Lung (tissue), 12 donors: ENCODE measurements around the gene VPS37B. TPM values are rescaled to one million over a fixed set of nuclear protein-coding genes. Genes with fewer than 3 reads are reported as not detected.

Source experiments
- ATAC-seq: fragments of 200-7000 bp; cut with Tn5 transposase; one replicate; pipeline ENCODE4 v1.9.1; 2020; ENCODE audit warnings: moderate number of reproducible peaks; ENCODE audit not compliant: insufficient read depth, low FRiP score
- DNase-seq, 3 donors: peaks; one replicate each; pipeline ENCODE4 v3.0.0-alpha.2; 2013 to 2017
- H3K27ac ChIP-seq, 2 donors: one replicate each; pipeline ENCODE4 v1.5.1; 2013; ENCODE audit warnings: mild to moderate bottlenecking in 2 of 2, moderate library complexity in 2 of 2, control low read depth in 1 of 2, inconsistent platforms in 1 of 2, low read depth in 1 of 2, low read length in 1 of 2
- H3K27me3 ChIP-seq, 3 donors: one replicate each; pipeline ENCODE4 v1.5.1; 2013; ENCODE audit warnings: low read length in 2 of 3; ENCODE audit not compliant: control insufficient read depth in 3 of 3, insufficient read depth in 3 of 3
- H3K36me3 ChIP-seq, 4 donors: one replicate each; pipeline ENCODE4 v1.5.1; 2013; ENCODE audit warnings: low read length in 4 of 4, mild to moderate bottlenecking in 1 of 4, moderate library complexity in 1 of 4; ENCODE audit not compliant: control insufficient read depth in 4 of 4, insufficient read depth in 4 of 4
- H3K4me1 ChIP-seq, 5 donors: one replicate each; pipeline ENCODE4 v1.5.1; 2013; ENCODE audit warnings: low read length in 5 of 5, mild to moderate bottlenecking in 2 of 5, moderate library complexity in 1 of 5; ENCODE audit not compliant: control insufficient read depth in 5 of 5, insufficient read depth in 5 of 5
- H3K4me3 ChIP-seq: one replicate; pipeline ENCODE4 v1.5.1; 2013; ENCODE audit warnings: mild to moderate bottlenecking, control low read depth, moderate library complexity
- H3K9ac ChIP-seq, 2 donors: one replicate each; pipeline ENCODE4 v1.5.1; 2013; ENCODE audit warnings: low read length in 2 of 2, control low read depth in 1 of 2; ENCODE audit not compliant: insufficient read depth in 1 of 2
- H3K9me3 ChIP-seq, 4 donors: one replicate each; pipeline ENCODE4 v1.5.1; 2013; ENCODE audit warnings: low read length in 3 of 4, mild to moderate bottlenecking in 1 of 4, moderate library complexity in 1 of 4; ENCODE audit not compliant: control insufficient read depth in 4 of 4, insufficient read depth in 3 of 4
- WGBS, 2 donors: extraction: QIAGEN DNeasy Blood & Tissue Kit; methylation state at CpG; one replicate each; pipeline ENCODE4 v1.1.7; 2013; 5-methylcytosine and 5-hydroxymethylcytosine counted together
- polyA plus RNA-seq, 2 donors: library from polyadenylated mRNA; stranded (reverse); fragments of 200-250 nt; gene quantifications; one replicate each; pipeline ENCODE4 v1.2.1, GENCODE V29; 2013
- total RNA-seq, 2 donors: library from RNA; depleted of rRNA in 1 of 2; stranded (reverse); fragments of >200 nt in 1 of 2; gene quantifications; one replicate each; pipeline ENCODE4 v1.2.1, GENCODE V29; 2014 to 2021
- TF ChIP-seq, protein P1 (sequence below): IDR thresholded peaks from 2 replicates; pipeline ENCODE4 v1.5.1; 2012; ENCODE audit warnings: mild to moderate bottlenecking; ENCODE audit errors: control extremely low read depth, extremely low read depth
- donor health status: control.
- donor health status: control.
- donor health status: Bipolar disorder and iron deficiency.
- donor health status: healthy.
- donor health status: DM: yes; HTN: yes; CAD: no.

Gene VPS37B
- total and polyA plus RNA-seq, 4 donors = 31.0 to 44.1 (median 42.3) TPM

DNA sequence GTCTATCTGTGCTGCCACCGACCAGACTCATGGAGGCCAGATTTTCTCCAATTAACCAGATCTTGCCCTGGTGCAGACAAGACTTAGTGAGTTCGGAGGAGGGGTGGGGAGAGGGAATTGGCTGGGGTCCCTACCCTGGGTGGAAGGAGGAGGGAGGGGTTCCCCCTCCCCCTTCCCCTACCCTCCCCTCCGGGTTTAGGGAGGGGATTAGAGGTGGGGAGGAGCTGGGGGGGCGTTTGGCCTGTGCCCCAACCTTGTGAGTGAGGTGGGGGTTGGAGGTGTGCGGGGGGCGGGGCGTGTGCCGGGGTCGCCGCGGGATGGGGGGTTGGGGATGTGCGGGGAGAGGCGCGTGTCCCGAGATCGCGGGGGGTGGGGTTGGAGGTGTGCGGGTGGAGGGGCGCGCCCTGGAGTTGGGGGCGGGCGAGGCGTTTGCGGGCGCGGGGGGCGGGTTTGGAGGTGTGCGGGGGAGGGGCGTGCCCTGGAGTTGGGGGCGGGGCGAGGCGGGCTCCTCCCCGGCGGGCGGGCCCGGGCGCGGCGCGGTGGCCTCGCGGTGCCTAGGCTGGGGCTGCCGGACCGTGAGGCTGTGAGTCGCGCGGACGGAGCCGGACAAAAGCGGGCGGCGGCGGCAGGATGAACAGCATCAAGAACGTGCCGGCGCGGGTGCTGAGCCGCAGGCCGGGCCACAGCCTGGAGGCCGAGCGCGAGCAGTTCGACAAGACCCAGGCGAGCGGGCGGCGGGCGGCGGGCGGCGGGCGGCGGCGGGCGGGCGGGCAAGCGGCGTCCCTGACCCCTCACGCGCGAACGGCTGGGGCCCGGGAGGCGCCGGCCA lies 60.8 kb downstream of the VPS37B start, which contains the start of gene HIP1R:
Gene HIP1R (plus strand): TSS at position 537 of the 829 bp plus-strand sequence. CDS start 94 bp downstream, at position 631.
- no peaks in the 10 kb centered on the region for H3K9me3 ChIP-seq
- ATAC-seq (no peak), DNase-seq (peak in 2 of 3 donors; percentile 30 to 47)
- H3K9ac ChIP-seq = peak within 1 kb of the TSS in 1 of 2 donors; percentile 38
- peak within 1 kb of the TSS; percentile 58 to 78 for H3K27ac ChIP-seq
- 0 to 1% methylated on average over 30 to 85 of the region's 85 CpGs for whole genome bisulfite sequencing, 2 donors
- peaks cover 0 to 11% (median 0%) of the 10 kb centered on the region in 5 donors for H3K4me1 ChIP-seq
- no peaks in the 10 kb centered on the region for H3K36me3 ChIP-seq
- TF ChIP-seq, protein P1, sequence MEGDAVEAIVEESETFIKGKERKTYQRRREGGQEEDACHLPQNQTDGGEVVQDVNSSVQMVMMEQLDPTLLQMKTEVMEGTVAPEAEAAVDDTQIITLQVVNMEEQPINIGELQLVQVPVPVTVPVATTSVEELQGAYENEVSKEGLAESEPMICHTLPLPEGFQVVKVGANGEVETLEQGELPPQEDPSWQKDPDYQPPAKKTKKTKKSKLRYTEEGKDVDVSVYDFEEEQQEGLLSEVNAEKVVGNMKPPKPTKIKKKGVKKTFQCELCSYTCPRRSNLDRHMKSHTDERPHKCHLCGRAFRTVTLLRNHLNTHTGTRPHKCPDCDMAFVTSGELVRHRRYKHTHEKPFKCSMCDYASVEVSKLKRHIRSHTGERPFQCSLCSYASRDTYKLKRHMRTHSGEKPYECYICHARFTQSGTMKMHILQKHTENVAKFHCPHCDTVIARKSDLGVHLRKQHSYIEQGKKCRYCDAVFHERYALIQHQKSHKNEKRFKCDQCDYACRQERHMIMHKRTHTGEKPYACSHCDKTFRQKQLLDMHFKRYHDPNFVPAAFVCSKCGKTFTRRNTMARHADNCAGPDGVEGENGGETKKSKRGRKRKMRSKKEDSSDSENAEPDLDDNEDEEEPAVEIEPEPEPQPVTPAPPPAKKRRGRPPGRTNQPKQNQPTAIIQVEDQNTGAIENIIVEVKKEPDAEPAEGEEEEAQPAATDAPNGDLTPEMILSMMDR = no peak
- peaks cover 0 to 13% (median 5%) of the 10 kb centered on the region in 3 donors for H3K27me3 ChIP-seq
- H3K4me3 ChIP-seq = peak within 1 kb of the TSS; percentile 63

DNA sequence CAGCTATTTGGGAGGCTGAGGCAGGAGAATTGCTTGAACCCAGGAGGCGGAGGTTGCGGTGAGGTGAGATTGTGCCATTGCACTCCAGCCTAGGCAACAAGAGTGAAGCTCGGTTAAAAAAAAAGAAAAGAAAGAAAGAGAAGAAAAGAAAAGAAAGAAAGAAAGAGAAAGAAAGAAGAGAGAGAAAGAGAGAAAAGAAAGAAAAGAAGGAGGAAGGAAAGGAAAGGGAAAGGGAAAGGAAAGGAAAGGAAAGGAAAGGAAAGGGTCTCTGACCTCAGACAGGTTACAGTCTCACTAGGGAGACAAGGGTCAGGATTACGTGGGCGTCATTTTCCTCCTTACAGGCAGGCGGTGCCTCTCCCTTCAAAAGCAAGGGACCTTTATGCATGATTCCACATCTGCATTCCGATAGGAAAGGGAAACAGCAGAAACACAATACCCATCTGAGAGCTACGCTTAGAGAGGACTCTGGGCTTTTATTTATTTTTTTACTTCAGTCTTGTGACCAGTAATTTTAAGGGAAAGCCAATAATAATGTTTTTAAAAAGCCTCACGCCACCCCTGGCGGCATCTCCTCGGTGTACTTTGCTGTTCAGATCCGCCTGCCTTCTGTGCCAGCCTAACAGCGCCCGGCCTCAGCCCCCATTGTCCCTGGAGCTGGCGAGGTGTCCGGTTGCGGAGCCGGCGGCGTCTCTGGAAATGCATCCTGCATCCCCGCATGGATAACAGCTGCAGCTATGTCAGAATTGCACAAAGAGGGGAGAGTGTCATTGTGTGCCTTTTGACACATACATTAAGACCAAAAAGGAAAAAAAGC lies 61.6 kb downstream of the VPS37B start:
- TF ChIP-seq, protein P1 = no peak
- ATAC-seq = no peak
- H3K9ac ChIP-seq = peak overlapping the region in 1 of 2 donors; percentile 38
- no peaks in the 10 kb centered on the region for H3K36me3 ChIP-seq
- H3K9me3 ChIP-seq = no peaks in the 10 kb centered on the region
- peaks cover 0 to 13% (median 5%) of the 10 kb centered on the region in 3 donors for H3K27me3 ChIP-seq
- WGBS, 2 donors = 15 to 16% methylated on average over 21 of the region's 21 CpGs
- peak; percentile 70 to 74 (median 72) for DNase-seq
- H3K4me3 ChIP-seq = no peak overlapping the region
- peak overlapping the region in 1 of 2 donors; percentile 32 for H3K27ac ChIP-seq
- peaks cover 0 to 11% (median 0%) of the 10 kb centered on the region in 5 donors for H3K4me1 ChIP-seq

DNA sequence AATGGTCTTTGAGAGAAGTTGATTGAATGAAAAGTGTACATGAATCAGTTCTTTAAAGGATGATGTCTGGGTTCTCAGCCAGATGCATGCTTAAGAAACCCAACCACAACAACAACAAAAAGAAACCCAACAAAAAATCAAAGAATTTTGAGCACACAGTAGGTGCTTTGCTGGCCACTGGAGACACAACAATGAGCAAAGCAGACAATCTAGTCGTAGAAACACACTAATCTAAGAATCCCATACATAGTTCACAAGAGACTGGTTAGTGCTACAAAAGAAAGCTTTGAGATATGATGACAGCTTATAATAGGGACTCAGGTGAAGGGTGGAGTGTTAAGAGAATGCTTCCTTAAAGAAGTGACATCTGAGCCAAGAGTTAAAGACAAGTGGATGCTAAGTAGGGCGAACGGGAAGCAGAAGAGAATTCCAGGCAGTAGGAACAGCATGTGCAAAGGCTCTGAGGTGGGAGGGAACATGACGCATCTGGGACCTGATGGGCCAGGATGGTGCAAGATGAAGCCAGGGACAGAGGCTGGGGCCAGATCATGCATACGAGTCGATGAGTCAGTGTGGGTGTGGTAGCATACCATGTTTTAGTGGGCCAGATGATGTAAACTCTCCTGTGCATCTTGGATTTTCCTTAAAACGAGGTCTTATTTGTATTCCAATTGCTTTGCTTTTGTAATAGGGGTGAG lies 65.3 kb downstream of the VPS37B start:
- WGBS, 2 donors = 65 to 75% methylated on average over 7 of the region's 7 CpGs
- Histone ChIP-seq H3K27ac (no peak overlapping the region), H3K9me3 (no peaks in the 10 kb centered on the region), H3K9ac (no peak overlapping the region), H3K4me1 (peaks cover 0 to 12% (median 3%) of the 10 kb centered on the region in 5 donors), H3K4me3 (no peak overlapping the region), H3K27me3 (peaks cover 0 to 3% (median 2%) of the 10 kb centered on the region in 3 donors), H3K36me3 (no peaks in the 10 kb centered on the region)
- ATAC-seq (peak; percentile 55), DNase-seq (no peak)
- TF ChIP-seq, protein P1 = no peak
